HG03045 (cell line): ENCODE results near the gene GMCL2.

ENCODE experiments used
- ATAC-seq: cut with Tn5 transposase; IDR thresholded peaks from one replicate; pipeline ENCODE4 v1.9.1; 2021; ENCODE audit warnings: mild to moderate bottlenecking, moderate library complexity; ENCODE audit not compliant: unreplicated experiment

GMCL2 gene

GRCh38 chr5:178223196-178223773, 36.1 kb upstream of the GMCL2 start:
- no peak for ATAC-seq

GRCh38 chr5:178222292-178222691, 35.1 kb upstream of the GMCL2 start:
- no peak for ATAC-seq

- no peak for ATAC-seq
These were observed 34.7 kb upstream of the GMCL2 start for GRCh38 chr5:178221853-178222252.

- ATAC-seq = no peak
These were observed 34.1 kb upstream of the GMCL2 start for GRCh38 chr5:178221282-178221681.

- no peak for ATAC-seq
These were observed 31.7 kb upstream of the GMCL2 start for GRCh38 chr5:178218827-178219226.

GRCh38 chr5:178218237-178218776, 31.1 kb upstream of the GMCL2 start:
- ATAC-seq = no peak

GRCh38 chr5:178216779-178217178, 29.6 kb upstream of the GMCL2 start:
- no peak for ATAC-seq

- ATAC-seq = no peak
These were observed 28.9 kb upstream of the GMCL2 start for GRCh38 chr5:178216088-178216534.

GRCh38 chr5:178215280-178216002, 28.3 kb upstream of the GMCL2 start:
- no peak for ATAC-seq

GRCh38 chr5:178214160-178214803, 27.1 kb upstream of the GMCL2 start:
- ATAC-seq = no peak

GRCh38 chr5:178213748-178214151, 26.6 kb upstream of the GMCL2 start:
- no peak for ATAC-seq

- ATAC-seq = no peak
These were observed 25.9 kb upstream of the GMCL2 start for GRCh38 chr5:178213003-178213461.

- ATAC-seq = no peak
These were observed 25.3 kb upstream of the GMCL2 start for GRCh38 chr5:178212241-178213002.

- no peak for ATAC-seq
These were observed 24.2 kb upstream of the GMCL2 start for GRCh38 chr5:178211095-178212048.

- ATAC-seq = no peak
These were observed 23.5 kb upstream of the GMCL2 start for GRCh38 chr5:178210686-178211085.

- no peak for ATAC-seq
These were observed 22.9 kb upstream of the GMCL2 start for GRCh38 chr5:178210073-178210535.

GRCh38 chr5:178209334-178210072, 22.3 kb upstream of the GMCL2 start:
- no peak for ATAC-seq

- no peak for ATAC-seq
These were observed 21.5 kb upstream of the GMCL2 start for GRCh38 chr5:178208540-178209227.

GRCh38 chr5:178207917-178208280, 20.7 kb upstream of the GMCL2 start:
- ATAC-seq = no peak
